IPS-15b (cell line): ENCODE measurements around the gene CAV3.

Experiments used
- H3K27me3 ChIP-seq: one replicate; pipeline ENCODE4 v1.6.1; 2013; ENCODE audit warnings: low read length; ENCODE audit not compliant: control insufficient read depth, insufficient read depth
- H3K36me3 ChIP-seq: one replicate; pipeline ENCODE4 v1.6.1; 2013; ENCODE audit warnings: low read length; ENCODE audit not compliant: control insufficient read depth, insufficient read depth
- H3K4me1 ChIP-seq: one replicate; pipeline ENCODE4 v1.6.1; 2013; ENCODE audit warnings: mild to moderate bottlenecking, low read length; ENCODE audit not compliant: control insufficient read depth, insufficient read depth
- H3K4me3 ChIP-seq: one replicate; pipeline ENCODE4 v1.5.1; 2013; ENCODE audit warnings: low read depth, low read length
- H3K9ac ChIP-seq: one replicate; pipeline ENCODE4 v1.6.1; 2013; ENCODE audit warnings: low read depth, mild to moderate bottlenecking, low read length
- H3K9me3 ChIP-seq: one replicate; pipeline ENCODE4 v1.6.1; 2013; ENCODE audit warnings: mild to moderate bottlenecking, low read length; ENCODE audit not compliant: control insufficient read depth, insufficient read depth

Gene CAV3

GRCh38 chr3:8755564-8756237 lies 22.1 kb downstream of the CAV3 start:
- Histone ChIP-seq H3K36me3 (no peaks in the 10 kb centered on the region), H3K27me3 (no peaks in the 10 kb centered on the region), H3K4me1 (no peaks in the 10 kb centered on the region)

GRCh38 chr3:8756671-8757070 lies 23.1 kb downstream of the CAV3 start:
- H3K9me3 ChIP-seq: no peaks in the 10 kb centered on the region
- no peaks in the 10 kb centered on the region for H3K27me3 ChIP-seq
- H3K4me1 ChIP-seq: no peaks in the 10 kb centered on the region
- no peak overlapping the region for H3K4me3 ChIP-seq
- H3K36me3 ChIP-seq: no peaks in the 10 kb centered on the region
- no peak overlapping the region for H3K9ac ChIP-seq

More at GRCh38 chr3:8755564-8756237, 22.1 kb downstream of the CAV3 start:
- H3K9ac ChIP-seq: no peak overlapping the region
- no peaks in the 10 kb centered on the region for H3K9me3 ChIP-seq
- H3K4me3 ChIP-seq: no peak overlapping the region

GRCh38 chr3:8757551-8758518 lies 24.2 kb downstream of the CAV3 start:
- Histone ChIP-seq H3K9ac (no peak overlapping the region), H3K4me3 (no peak overlapping the region), H3K36me3 (no peaks in the 10 kb centered on the region), H3K4me1 (no peaks in the 10 kb centered on the region), H3K27me3 (no peaks in the 10 kb centered on the region), H3K9me3 (no peaks in the 10 kb centered on the region)

GRCh38 chr3:8759038-8759707 lies 25.6 kb downstream of the CAV3 start:
- H3K9ac ChIP-seq: no peak overlapping the region
- no peaks in the 10 kb centered on the region for H3K9me3 ChIP-seq
- no peaks in the 10 kb centered on the region for H3K36me3 ChIP-seq
- no peak overlapping the region for H3K4me3 ChIP-seq
- H3K4me1 ChIP-seq: no peaks in the 10 kb centered on the region
- H3K27me3 ChIP-seq: peaks cover 2% of the 10 kb centered on the region

GRCh38 chr3:8760091-8760490 lies 26.5 kb downstream of the CAV3 start:
- no peaks in the 10 kb centered on the region for H3K4me1 ChIP-seq
- H3K9me3 ChIP-seq: no peaks in the 10 kb centered on the region
- H3K36me3 ChIP-seq: no peaks in the 10 kb centered on the region
- H3K27me3 ChIP-seq: peaks cover 6% of the 10 kb centered on the region
- no peak overlapping the region for H3K9ac ChIP-seq
- no peak overlapping the region for H3K4me3 ChIP-seq

- Histone ChIP-seq H3K4me3 (no peak overlapping the region), H3K4me1 (no peaks in the 10 kb centered on the region), H3K36me3 (no peaks in the 10 kb centered on the region), H3K9ac (no peak overlapping the region), H3K9me3 (no peaks in the 10 kb centered on the region), H3K27me3 (peaks cover 9% of the 10 kb centered on the region)
Measured at GRCh38 chr3:8760506-8760905, 26.9 kb downstream of the CAV3 start.

GRCh38 chr3:8761866-8762265 lies 28.3 kb downstream of the CAV3 start:
- H3K36me3 ChIP-seq: no peaks in the 10 kb centered on the region
- no peak overlapping the region for H3K9ac ChIP-seq
- H3K4me3 ChIP-seq: no peak overlapping the region
- no peaks in the 10 kb centered on the region for H3K9me3 ChIP-seq
- peaks cover 23% of the 10 kb centered on the region for H3K27me3 ChIP-seq
- no peaks in the 10 kb centered on the region for H3K4me1 ChIP-seq

GRCh38 chr3:8762607-8763377 lies 29.2 kb downstream of the CAV3 start:
- H3K4me3 ChIP-seq: no peak overlapping the region
- no peaks in the 10 kb centered on the region for H3K9me3 ChIP-seq
- no peak overlapping the region for H3K9ac ChIP-seq
- H3K36me3 ChIP-seq: no peaks in the 10 kb centered on the region
- peaks cover 32% of the 10 kb centered on the region for H3K27me3 ChIP-seq
- H3K4me1 ChIP-seq: no peaks in the 10 kb centered on the region

- Histone ChIP-seq H3K4me3 (no peak overlapping the region), H3K9ac (no peak overlapping the region), H3K4me1 (peaks cover under 1% of the 10 kb centered on the region), H3K36me3 (no peaks in the 10 kb centered on the region), H3K27me3 (peaks cover 47% of the 10 kb centered on the region), H3K9me3 (no peaks in the 10 kb centered on the region)
Measured at GRCh38 chr3:8764528-8764927, 30.9 kb downstream of the CAV3 start.

GRCh38 chr3:8765528-8765927 lies 31.9 kb downstream of the CAV3 start:
- Histone ChIP-seq H3K4me3 (no peak overlapping the region), H3K9ac (no peak overlapping the region), H3K4me1 (peaks cover 2% of the 10 kb centered on the region), H3K9me3 (no peaks in the 10 kb centered on the region), H3K36me3 (no peaks in the 10 kb centered on the region), H3K27me3 (peaks cover 57% of the 10 kb centered on the region)

- Histone ChIP-seq H3K9me3 (no peaks in the 10 kb centered on the region), H3K27me3 (peaks cover 57% of the 10 kb centered on the region), H3K4me3 (no peak overlapping the region), H3K36me3 (no peaks in the 10 kb centered on the region), H3K4me1 (peaks cover 8% of the 10 kb centered on the region), H3K9ac (no peak overlapping the region)
Measured at GRCh38 chr3:8766148-8766547, 32.5 kb downstream of the CAV3 start.
